Endothelial cell of umbilical vein (primary cell): ENCODE measurements around the gene GLP2R. TPM values are rescaled to one million over a fixed set of nuclear protein-coding genes. Genes with fewer than 3 reads are reported as not detected.

Experiments used
- BruUV-seq: library from RNA; stranded (reverse); fragments of 400-500 nt; replicated peaks from 2 replicates; lab custom pipeline; 2021; lab: Mats Ljungman, UMichigan
- CTCF ChIA-PET: fragments of 300-600, 350-600 bp; sonication (Branson Sonifier 250); formaldehyde crosslinking; loops from one replicate; lab custom pipeline; 2021; ENCODE audit warnings: antibody characterized with exemption, inconsistent platforms; lab: Charles Lee
- POLR2A ChIA-PET: fragments of 300-600, 350-600 bp; sonication (Branson Sonifier 250); formaldehyde crosslinking; loops from one replicate; lab custom pipeline; 2021; ENCODE audit warnings: antibody characterized with exemption, inconsistent platforms; lab: Charles Lee
- DNase-seq: peaks from one replicate; pipeline ENCODE4 v3.0.0-alpha.2; 2011; ENCODE audit warnings: low read depth, low spot score
- FAIRE-seq: peaks from 2 replicates; lab custom pipeline; 2011; peaks lifted over from hg19 to GRCh38; lab: Jason Lieb, UNC
- H2AFZ ChIP-seq: 2 replicates; pipeline ENCODE4 v1.6.0; 2012; ENCODE audit warnings: low read depth, low read length, control low read depth, inconsistent platforms
- H3K27ac ChIP-seq: 2 replicates; pipeline ENCODE4 v1.5.1; 2011; ENCODE audit warnings: low read depth, mild to moderate bottlenecking, control low read depth, low read length, moderate library complexity; ENCODE audit not compliant: insufficient read depth
- H3K27me3 ChIP-seq, 2 experiments: 2 replicates each; pipeline versions ENCODE4 v1.6.0 to v1.6.1; 2011; ENCODE audit warnings: low read length in 2 of 2, mixed read lengths in 1 of 2; ENCODE audit not compliant: control insufficient read depth in 2 of 2, insufficient read depth in 2 of 2
- H3K36me3 ChIP-seq, 2 experiments: 2 replicates in 1 of 2; 3 replicates in 1 of 2; pipeline ENCODE4 v1.5.1; 2011; ENCODE audit warnings: low read length in 2 of 2, mild to moderate bottlenecking in 1 of 2, moderate library complexity in 1 of 2; ENCODE audit not compliant: control insufficient read depth in 2 of 2, insufficient read depth in 2 of 2; ENCODE audit errors: extremely low read depth in 1 of 2
- H3K4me1 ChIP-seq: 3 replicates; pipeline ENCODE4 v1.5.1; 2011; ENCODE audit warnings: mild to moderate bottlenecking, low read length; ENCODE audit not compliant: control insufficient read depth, insufficient read depth; ENCODE audit errors: extremely low read depth
- H3K4me2 ChIP-seq: 2 replicates; pipeline ENCODE4 v1.6.1; 2011; ENCODE audit warnings: low read length, control low read depth, mixed read lengths; ENCODE audit not compliant: insufficient read depth
- H3K4me3 ChIP-seq, 3 experiments: fragments of 200-600 bp in 1 of 3; sonication (generic), shearing (Covaris generic) in 1 of 3; replicated peaks in 1 of 3; 2 replicates each; pipeline ENCODE4 v1.5.1; 2011 to 2016; ENCODE audit warnings: control low read depth in 3 of 3, low read length in 3 of 3, mild to moderate bottlenecking in 2 of 3, inconsistent platforms in 1 of 3, low read depth in 1 of 3, moderate library complexity in 1 of 3; ENCODE audit not compliant: insufficient read depth in 1 of 3
- H3K79me2 ChIP-seq: 2 replicates; pipeline ENCODE4 v1.6.0; 2012; ENCODE audit warnings: low read length, inconsistent platforms; ENCODE audit not compliant: control insufficient read depth, insufficient read depth
- H3K9ac ChIP-seq: replicated peaks from 2 replicates; pipeline ENCODE3; 2011; ENCODE audit warnings: low read length, control low read depth; ENCODE audit not compliant: insufficient read depth; ENCODE audit errors: extremely low read depth
- H3K9me1 ChIP-seq: replicated peaks from 3 replicates; pipeline ENCODE4 v1.6.0; 2011; ENCODE audit warnings: mild to moderate bottlenecking, low read length; ENCODE audit not compliant: control insufficient read depth, insufficient read depth; ENCODE audit errors: extremely low read depth
- H3K9me3 ChIP-seq: replicated peaks from 2 replicates; pipeline ENCODE4 v1.5.1; 2012; ENCODE audit warnings: low read length, inconsistent platforms; ENCODE audit not compliant: control insufficient read depth, insufficient read depth
- H4K20me1 ChIP-seq: replicated peaks from 2 replicates; pipeline ENCODE3; 2011; ENCODE audit warnings: mild to moderate bottlenecking, low read length; ENCODE audit not compliant: control insufficient read depth, insufficient read depth; ENCODE audit errors: extremely low read depth
- EZH2 ChIP-seq: IDR thresholded peaks from 2 replicates; pipeline ENCODE4 v1.6.1; 2012; ENCODE audit warnings: borderline replicate concordance, low read depth, mild to moderate bottlenecking, moderate library complexity, low read length, inconsistent platforms; ENCODE audit not compliant: severe bottlenecking
- FOS ChIP-seq: IDR thresholded peaks from 2 replicates; pipeline ENCODE4 v1.6.1; 2011; ENCODE audit warnings: mild to moderate bottlenecking, low read length, moderate library complexity, borderline replicate concordance; ENCODE audit not compliant: insufficient read depth
- GATA2 ChIP-seq: IDR thresholded peaks from 2 replicates; pipeline ENCODE4 v1.7.0; 2011; ENCODE audit warnings: low read depth, mild to moderate bottlenecking, moderate library complexity, mixed read lengths, low read length; ENCODE audit not compliant: insufficient read length, insufficient read depth
- JUN ChIP-seq: IDR thresholded peaks from 2 replicates; pipeline ENCODE4 v1.6.1; 2011; ENCODE audit warnings: borderline replicate concordance, low read depth; ENCODE audit not compliant: insufficient read length, insufficient read depth
- MYC ChIP-seq: IDR thresholded peaks from one replicate; pipeline ENCODE4 v1.6.1; 2011; ENCODE audit warnings: mild to moderate bottlenecking, low read depth, low read length
- POLR2A ChIP-seq: IDR thresholded peaks from 2 replicates; pipeline ENCODE4 v1.6.1; 2012; ENCODE audit warnings: low read depth, mild to moderate bottlenecking, control low read depth, low read length
- POLR2AphosphoS5 ChIP-seq: IDR thresholded peaks from 2 replicates; pipeline ENCODE4 v1.6.1; 2012; ENCODE audit warnings: low read depth, mild to moderate bottlenecking, control low read depth, low read length, moderate library complexity; ENCODE audit not compliant: insufficient read depth
- dilution Hi-C: fragments of 300-500 bp; cut with MboI; formaldehyde crosslinking; loops from one replicate; pipeline ENCODE4 v1.15.0; 2019; ENCODE audit warnings: low sequenced_read_pairs; ENCODE audit not compliant: extremely low pct_ligation_motif_present
- intact Hi-C: fragments of 100-400 bp; cut with micrococcal nuclease; formaldehyde crosslinking; loops from one replicate; pipeline ENCODE4 v1.10.0; 2022
- polyA plus RNA-seq, 4 experiments: library from polyadenylated mRNA; depleted of rRNA in 3 of 4; stranded (reverse) in 3 of 4; unstranded in 1 of 4; fragments of >200 nt; gene quantifications; 2 replicates each; pipeline versions ENCODE4 v1.2.1 to v1.2.3, GENCODE V29; 2011 to 2012; ENCODE audit warnings: missing spikeins in 1 of 4
- total RNA-seq: library from RNA; stranded (reverse); gene quantifications from 2 replicates; pipeline ENCODE4 v1.2.3, GENCODE V29; 2021
- TF ChIP-seq, protein P1 (sequence below): IDR thresholded peaks from 2 replicates; pipeline ENCODE4 v1.6.1; 2011; ENCODE audit not compliant: insufficient read depth, insufficient read length
- TF ChIP-seq, protein P2 (sequence below), 2 donors: IDR thresholded peaks; 1 replicate in 1 of 2; 2 replicates in 1 of 2; pipeline ENCODE4 v1.5.1; 2011; ENCODE audit warnings: low read length in 2 of 2, mild to moderate bottlenecking in 2 of 2, moderate library complexity in 2 of 2, control low read depth in 1 of 2, inconsistent platforms in 1 of 2, low read depth in 1 of 2; ENCODE audit not compliant: insufficient read depth in 1 of 2; ENCODE audit errors: extremely low read depth in 1 of 2

Gene GLP2R
- total and polyA plus RNA-seq, 2 donors (not counting 3 experiments of a cell fraction or from before 2014, with no cell fraction given) = not detected

DNA sequence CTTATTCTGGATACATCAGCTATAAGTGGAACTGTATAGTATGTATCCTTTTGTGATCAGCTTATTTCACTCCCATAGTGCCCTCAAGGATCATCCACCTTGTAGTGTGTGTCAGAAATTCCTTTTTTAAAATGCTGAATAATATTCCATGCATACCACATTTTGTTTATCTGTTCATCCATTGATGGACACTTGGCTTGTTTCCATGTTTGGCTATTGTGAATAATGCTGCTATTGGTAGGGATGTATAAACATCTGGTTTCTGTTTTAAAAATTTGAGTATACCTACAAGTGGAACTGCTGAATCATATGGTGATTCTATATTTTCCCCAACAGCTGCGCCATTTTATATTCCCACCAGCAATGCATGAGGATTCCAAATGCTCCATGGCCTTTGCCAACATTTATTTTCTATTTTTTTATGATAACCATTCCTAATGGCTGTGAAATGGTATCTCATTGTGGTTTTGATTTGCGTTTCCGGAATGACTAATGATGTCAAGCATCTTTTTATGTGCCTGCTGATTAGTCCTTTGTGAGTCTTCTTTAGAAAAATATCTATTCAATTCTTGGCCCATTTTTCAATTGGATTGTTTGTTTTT is 67.8 kb downstream of the GLP2R start:
- no peaks in the 10 kb centered on the region for H3K4me1 ChIP-seq
- no peaks in the 10 kb centered on the region for H3K27me3 ChIP-seq
- no peak overlapping the region for H3K27ac ChIP-seq
- no peak overlapping the region for H2AFZ ChIP-seq
- no peak for TF ChIP-seq POLR2A
- no peak for TF ChIP-seq JUN
- TF ChIP-seq EZH2 = no peak
- no peak for TF ChIP-seq MYC
- TF ChIP-seq, protein P1, sequence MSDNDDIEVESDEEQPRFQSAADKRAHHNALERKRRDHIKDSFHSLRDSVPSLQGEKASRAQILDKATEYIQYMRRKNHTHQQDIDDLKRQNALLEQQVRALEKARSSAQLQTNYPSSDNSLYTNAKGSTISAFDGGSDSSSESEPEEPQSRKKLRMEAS = no peak
- TF ChIP-seq FOS = no peak
- no peak for TF ChIP-seq GATA2
- no peak for TF ChIP-seq POLR2AphosphoS5
- TF ChIP-seq, protein P2, sequence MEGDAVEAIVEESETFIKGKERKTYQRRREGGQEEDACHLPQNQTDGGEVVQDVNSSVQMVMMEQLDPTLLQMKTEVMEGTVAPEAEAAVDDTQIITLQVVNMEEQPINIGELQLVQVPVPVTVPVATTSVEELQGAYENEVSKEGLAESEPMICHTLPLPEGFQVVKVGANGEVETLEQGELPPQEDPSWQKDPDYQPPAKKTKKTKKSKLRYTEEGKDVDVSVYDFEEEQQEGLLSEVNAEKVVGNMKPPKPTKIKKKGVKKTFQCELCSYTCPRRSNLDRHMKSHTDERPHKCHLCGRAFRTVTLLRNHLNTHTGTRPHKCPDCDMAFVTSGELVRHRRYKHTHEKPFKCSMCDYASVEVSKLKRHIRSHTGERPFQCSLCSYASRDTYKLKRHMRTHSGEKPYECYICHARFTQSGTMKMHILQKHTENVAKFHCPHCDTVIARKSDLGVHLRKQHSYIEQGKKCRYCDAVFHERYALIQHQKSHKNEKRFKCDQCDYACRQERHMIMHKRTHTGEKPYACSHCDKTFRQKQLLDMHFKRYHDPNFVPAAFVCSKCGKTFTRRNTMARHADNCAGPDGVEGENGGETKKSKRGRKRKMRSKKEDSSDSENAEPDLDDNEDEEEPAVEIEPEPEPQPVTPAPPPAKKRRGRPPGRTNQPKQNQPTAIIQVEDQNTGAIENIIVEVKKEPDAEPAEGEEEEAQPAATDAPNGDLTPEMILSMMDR (IDR thresholded peaks at IDR 0.05; ENCODE audit: extremely low read depth in 1 of 2, insufficient read depth in 1 of 2, low read depth in 1 of 2, low read length in 2 of 2) = no peak
- H3K4me3 ChIP-seq = no peak overlapping the region
- no TSS peak for BruUV-seq
- H3K4me2 ChIP-seq = no peak overlapping the region
- CTCF ChIA-PET = no interaction called here
- H3K9me1 ChIP-seq = no peaks in the 10 kb centered on the region
- intact Hi-C loops (no loop called here), dilution Hi-C loops (no loop called here)
- H3K36me3 ChIP-seq = no peaks in the 10 kb centered on the region
- no peak for DNase-seq
- H3K9ac ChIP-seq = no peak overlapping the region
- POLR2A ChIA-PET = no interaction called here
- H3K79me2 ChIP-seq = no peaks in the 10 kb centered on the region
- peaks cover 10% of the 10 kb centered on the region for H3K9me3 ChIP-seq
- no peaks in the 10 kb centered on the region for H4K20me1 ChIP-seq
- FAIRE-seq = no peak
